GM15510 (cell line): Measurements from ENCODE around the gene CDC42BPA.

Experiments used
- POLR2A ChIP-seq: IDR thresholded peaks from 3 replicates; pipeline ENCODE4 v1.6.1; 2011; ENCODE audit warnings: borderline replicate concordance; ENCODE audit not compliant: insufficient read length; ENCODE audit errors: extremely low read depth

The CDC42BPA gene

DNA sequence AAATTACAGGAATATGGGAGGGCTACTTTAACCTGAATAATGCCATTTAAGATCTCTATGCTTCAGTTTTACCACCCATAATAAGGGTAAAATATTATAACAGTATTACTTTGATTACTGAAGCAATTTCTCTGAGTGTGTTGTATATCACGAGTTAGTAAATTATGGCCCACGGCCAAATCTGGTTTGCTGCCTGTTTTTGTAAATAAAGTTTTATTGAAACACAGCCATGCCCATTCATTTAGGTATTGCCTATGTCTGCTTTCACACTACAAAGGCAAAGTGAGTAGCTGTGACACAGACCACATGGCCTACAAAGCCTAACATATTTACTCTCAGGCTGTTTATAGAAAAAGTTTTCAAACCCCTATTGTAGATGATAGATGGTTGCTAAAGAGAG lies 156.8 kb downstream of the CDC42BPA start:
- no peak for TF ChIP-seq POLR2A

DNA sequence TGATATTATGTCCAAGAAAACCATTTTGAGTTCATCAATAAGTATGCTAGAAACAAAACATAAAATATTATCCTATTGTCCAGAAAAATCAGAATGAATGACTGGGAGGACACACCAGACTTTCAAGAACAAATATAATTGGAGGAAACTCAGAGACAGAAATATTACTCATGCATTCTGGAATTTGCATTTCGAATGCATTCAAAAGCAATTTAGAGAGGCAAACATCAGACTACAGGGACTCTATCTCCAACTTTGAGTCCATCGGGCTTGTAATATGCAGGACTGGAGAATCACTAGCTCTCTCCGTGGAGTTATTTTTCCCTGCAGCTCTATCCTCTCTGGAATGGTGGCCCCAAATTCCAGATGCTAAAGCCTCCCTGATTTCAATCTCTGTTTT lies 161.8 kb downstream of the CDC42BPA start:
- no peak for TF ChIP-seq POLR2A

DNA sequence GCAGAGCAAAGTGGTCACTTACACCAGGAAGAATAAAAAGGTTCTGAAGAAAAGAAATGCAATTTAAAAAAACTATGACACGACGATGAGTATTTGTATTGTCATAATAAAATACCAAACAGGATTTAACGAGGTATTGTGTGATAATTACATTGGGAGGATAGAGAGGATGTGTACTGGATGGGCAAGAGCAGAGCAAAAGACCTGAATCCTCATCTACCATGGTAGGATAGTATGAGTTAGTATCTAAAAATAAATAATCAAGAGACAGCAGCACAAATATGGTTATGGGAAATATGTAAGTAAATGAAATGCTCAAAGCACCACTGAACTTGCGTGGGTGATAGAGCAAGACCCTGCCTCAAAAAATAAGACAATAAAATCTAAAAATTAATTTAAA lies 162.6 kb downstream of the CDC42BPA start:
- no peak for TF ChIP-seq POLR2A

DNA sequence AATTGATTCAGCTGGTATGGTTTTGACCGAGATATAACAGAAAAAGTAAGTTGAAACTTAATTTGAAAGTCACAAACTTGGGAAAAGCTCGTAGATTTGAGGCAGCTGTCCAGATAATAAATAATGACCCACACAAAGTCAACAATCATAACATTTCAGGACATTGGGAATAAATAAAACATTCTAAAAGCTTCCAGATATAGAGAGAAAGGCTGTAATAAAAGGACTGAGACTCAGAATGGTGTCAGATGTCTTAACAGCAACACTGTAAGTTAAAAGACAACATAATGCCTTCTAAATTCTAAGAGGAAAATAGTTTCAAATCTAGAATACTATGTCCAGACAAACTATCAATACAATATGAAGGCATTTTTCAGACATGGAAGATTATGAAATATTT lies 163.3 kb downstream of the CDC42BPA start:
- TF ChIP-seq POLR2A, result no peak

DNA sequence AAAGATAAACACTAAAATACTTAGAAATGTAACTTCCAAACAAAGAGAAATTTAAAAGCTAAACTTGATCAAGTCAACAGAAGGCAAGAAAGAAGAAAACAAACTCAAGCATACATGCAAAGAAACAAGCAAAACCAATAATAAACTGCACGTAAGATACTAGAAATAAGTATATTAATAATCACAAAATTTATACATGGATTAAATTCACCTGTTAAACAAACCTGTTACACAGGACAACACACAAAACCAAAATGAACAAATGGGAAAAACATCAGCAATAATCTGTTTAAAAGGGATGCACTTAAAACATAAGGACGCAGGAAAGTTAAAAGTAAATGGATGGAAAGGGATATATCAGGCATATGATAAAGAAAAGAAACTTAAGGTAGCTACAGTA lies 165.8 kb downstream of the CDC42BPA start:
- no peak for TF ChIP-seq POLR2A

DNA sequence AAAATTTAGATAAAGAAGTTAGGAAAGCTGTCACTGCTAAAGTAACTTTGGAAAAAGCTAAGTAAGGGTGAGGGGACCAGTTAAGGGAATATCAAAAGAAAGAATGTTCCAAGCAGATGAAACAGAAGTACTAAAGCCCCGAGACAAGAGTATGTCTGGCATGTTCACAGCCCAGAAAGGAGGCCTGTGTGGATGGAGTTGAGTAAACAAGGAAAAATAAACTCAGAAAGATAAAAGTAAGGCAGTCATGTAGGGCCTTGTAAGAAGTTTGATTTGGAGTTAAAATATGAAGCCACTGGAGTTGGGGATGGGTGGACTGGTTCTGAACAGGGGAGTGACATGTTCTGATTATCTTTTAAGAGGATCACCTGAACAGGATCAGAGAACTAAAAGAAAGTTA lies 177.9 kb downstream of the CDC42BPA start:
- TF ChIP-seq POLR2A, result no peak

DNA sequence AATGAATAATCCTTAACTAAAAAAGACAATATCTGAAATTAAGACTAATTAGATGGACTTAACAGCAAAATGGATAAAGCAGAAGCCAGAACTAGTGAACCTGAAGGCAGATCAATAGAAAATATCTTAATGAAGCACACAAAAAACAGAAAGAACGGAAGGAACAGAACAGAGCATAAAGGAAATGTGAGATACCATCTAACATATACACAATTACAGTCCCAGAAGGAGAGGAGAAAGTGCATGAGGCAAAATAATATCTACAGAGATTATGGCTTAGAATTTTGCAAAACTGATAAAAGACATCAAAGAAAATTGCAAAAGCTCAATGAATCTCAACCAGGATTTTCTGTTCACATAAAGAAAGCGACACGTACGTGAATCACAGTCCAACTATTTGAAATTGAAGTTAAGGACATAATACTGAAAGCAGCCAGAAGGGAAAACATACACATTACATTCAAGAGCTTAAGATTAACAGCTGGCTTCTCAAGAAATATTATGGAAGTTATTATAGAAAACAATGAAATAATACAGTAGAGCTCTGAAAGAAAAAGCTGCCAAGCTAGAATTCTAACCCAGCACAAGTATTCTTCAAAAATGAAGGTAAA lies 182.0 kb downstream of the CDC42BPA start:
- no peak for TF ChIP-seq POLR2A

DNA sequence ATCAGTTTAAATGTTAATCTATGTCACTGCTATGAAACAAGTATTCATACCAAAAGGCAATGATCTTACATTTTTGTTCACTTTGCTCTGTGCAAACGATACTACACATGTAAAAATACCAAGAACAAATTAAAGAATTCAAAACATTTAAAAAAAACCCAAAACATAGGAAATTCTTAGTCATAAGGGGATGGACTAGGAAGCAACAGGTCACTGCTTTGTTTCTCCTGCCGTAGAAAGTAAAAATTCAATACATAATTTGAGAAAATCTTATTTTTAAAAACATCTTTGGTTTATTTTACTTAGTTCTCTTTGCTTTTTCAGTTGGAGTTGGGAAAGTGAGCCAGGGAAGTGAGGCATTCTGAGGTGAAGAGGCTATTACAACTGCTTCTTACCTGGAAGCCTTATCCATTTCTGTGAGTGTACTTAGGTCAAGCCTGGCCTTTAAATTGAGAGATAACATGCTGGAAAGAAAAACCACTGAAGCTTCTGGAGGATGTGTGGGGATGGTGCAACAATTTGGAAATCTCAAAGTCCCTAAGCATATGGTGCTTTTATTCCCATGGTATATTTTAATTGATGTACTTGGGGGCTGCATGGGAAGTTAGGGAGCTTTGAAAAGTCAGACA lies 183.5 kb downstream of the CDC42BPA start:
- TF ChIP-seq POLR2A, result no peak

DNA sequence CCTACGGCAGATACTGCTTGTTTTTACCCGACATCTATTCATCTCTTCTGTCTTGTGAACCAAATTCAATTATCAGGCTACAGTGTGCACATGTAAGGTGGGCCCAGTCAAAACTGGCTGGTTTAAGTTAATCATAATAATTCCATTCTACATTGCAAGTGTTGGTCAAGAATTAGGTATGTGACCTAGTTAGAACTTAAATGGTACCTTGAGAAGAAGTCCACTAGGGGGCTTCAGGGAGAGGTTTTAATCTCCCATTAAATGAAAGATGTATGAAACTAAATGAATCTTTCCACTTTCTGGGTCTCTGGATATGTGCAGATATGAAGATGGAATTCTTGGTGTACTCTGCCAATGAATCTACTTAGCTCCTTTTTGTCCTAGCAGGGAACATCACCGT lies 187.1 kb downstream of the CDC42BPA start:
- no peak for TF ChIP-seq POLR2A

DNA sequence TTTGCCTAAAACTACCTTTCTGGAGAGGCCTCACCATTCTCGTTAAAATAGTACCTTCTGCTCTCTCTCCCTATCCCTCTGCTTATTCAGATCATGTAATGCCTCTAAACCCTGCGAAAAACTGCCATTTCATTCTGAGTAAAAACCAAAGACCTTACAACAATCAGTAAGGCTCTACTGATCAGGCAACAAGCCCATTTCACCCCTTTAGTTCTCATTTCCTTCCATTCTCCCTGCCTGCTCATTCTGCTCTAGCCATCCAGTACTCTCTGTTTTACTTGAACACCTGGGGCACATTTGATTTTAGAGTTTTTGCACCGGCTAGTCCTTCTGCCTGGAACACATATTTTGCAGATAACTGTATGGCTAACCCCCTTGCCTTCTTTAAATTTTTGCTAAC lies 190.4 kb downstream of the CDC42BPA start:
- TF ChIP-seq POLR2A, result no peak

DNA sequence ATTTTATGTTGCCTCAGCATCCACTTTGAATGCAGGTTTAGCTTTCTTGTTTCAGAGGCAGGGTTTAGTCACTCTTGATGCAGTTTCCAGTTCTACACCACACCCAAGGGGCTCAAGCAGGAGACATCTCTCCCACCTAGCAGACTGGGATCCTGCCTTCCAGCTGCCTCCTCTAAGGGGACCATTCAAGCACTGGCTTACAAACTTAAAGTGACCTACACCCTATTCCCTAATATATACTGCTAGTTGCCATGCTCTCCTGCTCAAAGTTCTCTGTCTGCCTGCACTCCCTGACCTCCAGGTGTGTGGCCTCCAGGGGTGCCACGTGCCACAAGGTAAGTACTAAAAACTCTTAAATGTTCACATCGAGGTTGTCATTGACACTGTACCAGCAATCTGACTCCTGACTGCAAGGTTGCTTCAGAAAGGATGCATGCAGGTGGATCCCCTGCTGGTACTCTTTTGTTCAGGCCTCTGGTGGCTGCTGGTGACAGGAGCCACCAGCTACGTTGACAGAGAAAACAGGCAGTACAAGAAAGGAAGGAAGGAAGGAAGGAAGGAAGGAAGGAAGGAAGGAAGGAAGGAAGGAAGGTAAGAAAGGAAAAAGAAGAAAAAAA lies 192.3 kb downstream of the CDC42BPA start:
- TF ChIP-seq POLR2A, result no peak

DNA sequence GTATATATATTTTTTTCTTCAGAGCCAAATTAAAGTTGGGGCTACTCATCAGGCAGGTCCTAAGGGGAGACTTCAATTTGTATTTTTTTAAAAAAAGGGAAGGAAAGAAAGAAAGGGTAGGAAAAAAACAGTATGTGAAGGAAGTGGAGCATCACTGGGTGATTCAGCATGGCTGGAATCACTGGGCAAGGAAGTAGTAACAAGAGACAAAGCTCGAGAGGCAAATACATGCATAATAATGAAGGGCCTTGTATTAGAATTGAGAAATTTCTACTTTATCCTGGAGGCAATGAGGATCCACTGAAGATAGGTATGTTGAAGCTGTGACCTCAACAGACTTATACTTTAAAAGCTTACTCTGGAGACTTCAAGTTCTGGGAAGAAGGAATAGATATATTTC lies 193.8 kb downstream of the CDC42BPA start:
- TF ChIP-seq POLR2A, result no peak

DNA sequence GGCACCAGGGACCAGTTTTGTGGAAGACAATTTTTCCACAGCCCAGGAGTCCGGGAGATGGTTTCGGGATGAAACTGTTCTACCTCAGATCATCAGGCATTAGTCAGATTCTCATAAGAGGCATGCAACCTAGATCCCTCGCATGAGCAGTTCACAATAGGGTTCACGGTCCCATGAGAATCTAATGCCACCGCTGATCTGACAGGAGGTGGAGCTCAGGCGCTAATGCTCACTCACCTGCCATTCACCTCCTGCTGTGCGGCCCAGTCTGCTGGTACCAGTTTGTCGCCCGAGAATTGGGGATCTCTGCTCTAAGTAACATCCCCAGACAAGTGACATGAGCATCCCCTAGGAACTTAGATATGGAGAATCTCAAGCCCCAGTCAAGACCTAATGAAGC lies 197.5 kb downstream of the CDC42BPA start:
- no peak for TF ChIP-seq POLR2A

DNA sequence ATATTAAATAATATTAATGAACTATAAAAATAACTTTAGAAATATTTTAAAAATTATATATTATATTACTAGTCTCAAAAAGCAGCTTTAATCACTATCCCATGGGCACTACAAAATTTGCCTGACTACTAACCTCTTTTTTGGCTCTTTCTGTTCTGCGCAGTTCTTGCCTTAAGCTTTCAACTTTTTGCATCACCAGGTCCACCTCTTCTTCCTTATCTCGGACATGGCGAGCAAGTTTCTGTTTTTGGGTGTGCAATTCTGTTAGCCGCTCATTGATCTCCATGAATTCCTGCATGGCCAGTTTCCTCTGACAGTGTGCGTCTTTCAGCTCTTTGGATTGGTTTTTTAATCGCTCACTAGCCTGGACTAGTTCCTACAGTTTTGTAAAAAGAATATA lies 205.8 kb downstream of the CDC42BPA start:
- TF ChIP-seq POLR2A, result no peak

DNA sequence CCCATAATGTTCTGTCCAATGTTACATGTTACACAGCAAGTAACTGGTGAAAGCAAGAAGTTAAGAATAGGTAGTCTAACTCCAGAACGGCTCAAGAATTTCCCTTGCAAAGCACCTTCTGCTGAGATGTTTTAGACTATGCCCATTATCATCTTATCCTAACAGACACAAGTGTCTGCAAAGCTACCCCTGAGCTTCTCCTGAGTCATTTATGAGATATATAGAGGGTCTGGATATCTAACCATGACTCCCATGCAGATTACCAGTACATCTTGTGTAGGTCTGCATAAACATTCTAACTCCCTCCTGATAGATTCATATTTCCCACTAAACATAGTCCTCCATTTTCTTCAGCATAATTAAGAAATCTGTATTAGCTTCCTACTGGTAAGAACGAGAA lies 206.5 kb downstream of the CDC42BPA start:
- no peak for TF ChIP-seq POLR2A

DNA sequence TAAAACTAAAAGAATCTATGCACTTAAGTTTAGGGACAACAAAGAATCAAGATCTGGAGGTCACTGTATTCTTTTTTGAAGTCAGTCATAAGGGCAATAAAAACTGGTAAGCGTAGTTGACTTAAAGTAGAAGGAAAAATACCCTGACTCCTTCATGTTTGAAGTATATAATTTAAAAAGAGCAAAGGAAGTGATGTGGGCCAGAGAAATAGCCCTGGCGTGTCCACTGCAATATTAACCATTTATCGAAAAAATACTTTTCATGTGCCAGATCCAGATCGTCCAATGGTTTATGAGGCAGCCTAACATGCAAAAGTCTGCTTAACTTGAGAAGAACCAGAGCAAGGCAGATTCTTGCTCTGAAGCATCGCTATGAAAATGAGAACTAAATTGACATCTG lies 216.2 kb downstream of the CDC42BPA start:
- TF ChIP-seq POLR2A, result no peak
